ENCODE results near the gene ELMOD3. TPM values are rescaled to one million over a fixed set of nuclear protein-coding genes. Genes with fewer than 3 reads are reported as not detected.

The ELMOD3 gene
- total RNA-seq, 1 experiment from 2014 or later: 18.1 TPM

GRCh38 chr2:85394261-85394681 is 39.7 kb downstream of the ELMOD3 start:
- TF ChIP-seq, protein P1, sequence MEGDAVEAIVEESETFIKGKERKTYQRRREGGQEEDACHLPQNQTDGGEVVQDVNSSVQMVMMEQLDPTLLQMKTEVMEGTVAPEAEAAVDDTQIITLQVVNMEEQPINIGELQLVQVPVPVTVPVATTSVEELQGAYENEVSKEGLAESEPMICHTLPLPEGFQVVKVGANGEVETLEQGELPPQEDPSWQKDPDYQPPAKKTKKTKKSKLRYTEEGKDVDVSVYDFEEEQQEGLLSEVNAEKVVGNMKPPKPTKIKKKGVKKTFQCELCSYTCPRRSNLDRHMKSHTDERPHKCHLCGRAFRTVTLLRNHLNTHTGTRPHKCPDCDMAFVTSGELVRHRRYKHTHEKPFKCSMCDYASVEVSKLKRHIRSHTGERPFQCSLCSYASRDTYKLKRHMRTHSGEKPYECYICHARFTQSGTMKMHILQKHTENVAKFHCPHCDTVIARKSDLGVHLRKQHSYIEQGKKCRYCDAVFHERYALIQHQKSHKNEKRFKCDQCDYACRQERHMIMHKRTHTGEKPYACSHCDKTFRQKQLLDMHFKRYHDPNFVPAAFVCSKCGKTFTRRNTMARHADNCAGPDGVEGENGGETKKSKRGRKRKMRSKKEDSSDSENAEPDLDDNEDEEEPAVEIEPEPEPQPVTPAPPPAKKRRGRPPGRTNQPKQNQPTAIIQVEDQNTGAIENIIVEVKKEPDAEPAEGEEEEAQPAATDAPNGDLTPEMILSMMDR (conservative IDR thresholded peaks at IDR 0.05): no peak
- no peak for TF ChIP-seq EZH2 (IDR thresholded peaks at IDR 0.05; ENCODE audit: low read depth)
- Histone ChIP-seq H3K9me3 (ENCODE audit: insufficient read depth, low read depth) (no peaks in the 10 kb centered on the region), H4K20me1 (ENCODE audit: insufficient read depth) (no peaks in the 10 kb centered on the region), H3K4me1 (replicated peaks; ENCODE audit: insufficient read depth) (peaks cover 32% of the 10 kb centered on the region), H3K79me2 (ENCODE audit: low read depth) (no peaks in the 10 kb centered on the region), H3K4me3 (no peak overlapping the region), H3F3A (ENCODE audit: insufficient read depth, low read depth) (peaks cover 32% of the 10 kb centered on the region), H3K27me3 (ENCODE audit: insufficient read depth, low read depth) (no peaks in the 10 kb centered on the region), H3K4me2 (no peak overlapping the region), H3K27ac (no peak overlapping the region), H3K36me3 (ENCODE audit: low read depth) (0 out of 2 replicates have a peak, but pooled peaks cover 10% of the 10 kb centered on the region), H3K9me2 (ENCODE audit: insufficient read depth) (no peaks in the 10 kb centered on the region), H2AFZ (no peak overlapping the region)
- DNase-seq: no peak
- intact Hi-C loops (cut with micrococcal nuclease; ENCODE audit: unreplicated experiment): no loop called here
- BruUV-seq (replicated peaks): no TSS peak
- POLR2A ChIA-PET (ENCODE audit: unreplicated experiment): no interaction called here
- CTCF ChIA-PET: no interaction called here

DNA sequence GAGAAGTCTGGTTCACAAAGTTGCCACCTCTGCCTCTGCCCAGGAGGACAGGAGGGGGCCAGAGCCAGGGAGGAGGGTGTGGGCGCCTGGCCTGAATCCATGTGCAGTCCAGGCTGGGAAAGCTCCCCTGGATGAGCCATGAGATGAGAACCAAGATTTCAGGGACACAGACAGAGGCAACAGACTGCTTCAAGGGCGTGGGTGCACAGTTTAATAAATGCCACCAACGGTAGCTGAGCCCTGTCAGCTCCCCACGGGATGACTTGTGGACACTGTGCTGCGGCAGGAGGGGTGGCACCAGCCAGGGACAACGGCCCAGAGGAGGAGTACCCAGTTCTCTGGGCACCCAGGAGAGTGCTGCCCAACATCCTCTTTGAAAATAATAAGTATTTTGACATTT is 40.4 kb downstream of the ELMOD3 start:
- intact Hi-C loops (cut with micrococcal nuclease; ENCODE audit: unreplicated experiment): no loop called here
- H3K4me3 ChIP-seq: no peak overlapping the region
- H3F3A ChIP-seq (ENCODE audit: insufficient read depth, low read depth): peaks cover 32% of the 10 kb centered on the region
- no peaks in the 10 kb centered on the region for H3K27me3 ChIP-seq (ENCODE audit: insufficient read depth, low read depth)
- H3K79me2 ChIP-seq (ENCODE audit: low read depth): no peaks in the 10 kb centered on the region
- TF ChIP-seq EZH2 (IDR thresholded peaks at IDR 0.05; ENCODE audit: low read depth): no peak
- TF ChIP-seq, protein P1 (conservative IDR thresholded peaks at IDR 0.05): no peak
- no peaks in the 10 kb centered on the region for H3K9me2 ChIP-seq (ENCODE audit: insufficient read depth)
- H3K4me2 ChIP-seq: no peak overlapping the region
- ChIA-PET POLR2A (ENCODE audit: unreplicated experiment) (no interaction called here), CTCF (no interaction called here)
- no peak for DNase-seq
- no peak overlapping the region for H3K27ac ChIP-seq
- H3K9me3 ChIP-seq (ENCODE audit: insufficient read depth, low read depth): no peaks in the 10 kb centered on the region
- 0 out of 2 replicates have a peak, but pooled peaks cover 10% of the 10 kb centered on the region for H3K36me3 ChIP-seq (ENCODE audit: low read depth)
- BruUV-seq (replicated peaks): no TSS peak
- H2AFZ ChIP-seq: no peak overlapping the region
- no peaks in the 10 kb centered on the region for H4K20me1 ChIP-seq (ENCODE audit: insufficient read depth)
- peaks cover 32% of the 10 kb centered on the region for H3K4me1 ChIP-seq (replicated peaks; ENCODE audit: insufficient read depth)

DNA sequence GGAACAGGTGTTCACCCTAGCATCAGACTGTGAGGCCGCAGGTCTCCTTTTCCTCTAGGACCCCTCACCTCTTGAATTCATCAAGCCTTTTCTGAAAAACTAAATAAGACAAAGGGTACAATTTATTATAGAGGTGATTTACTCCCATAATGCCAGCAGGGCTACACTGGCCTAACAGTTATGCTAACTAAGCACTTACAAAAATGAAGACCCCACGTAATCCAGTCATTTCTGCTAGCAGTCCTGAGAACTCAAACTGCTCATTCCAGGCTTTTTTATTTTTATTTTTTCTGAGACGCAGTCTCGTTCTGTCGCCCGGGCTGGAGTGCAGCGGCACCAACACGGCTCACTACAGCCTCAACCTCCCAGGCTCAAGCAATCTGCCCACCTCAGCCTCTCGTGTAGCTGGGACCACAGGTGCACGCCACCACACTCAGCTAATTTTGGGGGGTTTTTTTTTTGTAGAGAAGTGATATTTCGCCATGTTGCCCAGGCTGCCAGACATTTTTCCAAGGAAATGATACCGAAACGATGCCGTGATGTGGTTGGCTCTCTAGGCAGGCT is 41.4 kb downstream of the ELMOD3 start:
- intact Hi-C loops (cut with micrococcal nuclease; ENCODE audit: unreplicated experiment): no loop called here
- CTCF ChIA-PET: no interaction called here
- peak overlapping the region; percentile 91 for H3K4me2 ChIP-seq
- no peak for DNase-seq
- H3K9me2 ChIP-seq (ENCODE audit: insufficient read depth): no peaks in the 10 kb centered on the region
- no peak for TF ChIP-seq EZH2 (IDR thresholded peaks at IDR 0.05; ENCODE audit: low read depth)
- TF ChIP-seq, protein P1 (conservative IDR thresholded peaks at IDR 0.05): no peak
- BruUV-seq (replicated peaks): no TSS peak
- H3K27me3 ChIP-seq (ENCODE audit: insufficient read depth, low read depth): no peaks in the 10 kb centered on the region
- peak overlapping the region; percentile 44; the same call in 1 of the 2 replicates for H3K4me3 ChIP-seq
- H4K20me1 ChIP-seq (ENCODE audit: insufficient read depth): no peaks in the 10 kb centered on the region
- POLR2A ChIA-PET (ENCODE audit: unreplicated experiment): no interaction called here
- H3K27ac ChIP-seq: peak overlapping the region; percentile 75
- H3K79me2 ChIP-seq (ENCODE audit: low read depth): no peaks in the 10 kb centered on the region
- no peaks in the 10 kb centered on the region for H3K9me3 ChIP-seq (ENCODE audit: insufficient read depth, low read depth)
- peaks cover 32% of the 10 kb centered on the region for H3F3A ChIP-seq (ENCODE audit: insufficient read depth, low read depth)
- 0 out of 2 replicates have a peak, but pooled peaks cover 10% of the 10 kb centered on the region for H3K36me3 ChIP-seq (ENCODE audit: low read depth)
- no peak overlapping the region for H2AFZ ChIP-seq
- peaks cover 32% of the 10 kb centered on the region for H3K4me1 ChIP-seq (replicated peaks; ENCODE audit: insufficient read depth)
